GM03348 (cell line): ENCODE results near the gene SCOC.
A peak's percentile ranks its signal among the peaks of the same experiment; 100 is the strongest.

ENCODE experiments used
- DNase-seq: peaks from one replicate; pipeline ENCODE4 v3.0.0; 2012; ENCODE audit warnings: low spot score

The SCOC gene

GRCh38 chr4:140373328-140374129, at the start of gene SCOC:
TSS of gene SCOC (plus strand) at chr4:140373646. CDS start at chr4:140379171, 5,525 bp downstream.
- peak; percentile 99 for DNase-seq

GRCh38 chr4:140326395-140326993, 47.0 kb upstream of the SCOC start:
- peak; percentile 70 for DNase-seq

- peak; percentile 51 for DNase-seq
Measured at GRCh38 chr4:140330311-140330900, 43.0 kb upstream of the SCOC start.

GRCh38 chr4:140331245-140331644, 42.2 kb upstream of the SCOC start:
- no peak for DNase-seq

- DNase-seq = no peak
Measured at GRCh38 chr4:140331876-140332275, 41.6 kb upstream of the SCOC start.

GRCh38 chr4:140332734-140333133, 40.7 kb upstream of the SCOC start:
- no peak for DNase-seq

- no peak for DNase-seq
Measured at GRCh38 chr4:140333523-140333922, 39.9 kb upstream of the SCOC start.

GRCh38 chr4:140335076-140335475, 38.4 kb upstream of the SCOC start:
- no peak for DNase-seq

- no peak for DNase-seq
Measured at GRCh38 chr4:140336730-140337129, 36.7 kb upstream of the SCOC start.

GRCh38 chr4:140342620-140343019, 30.8 kb upstream of the SCOC start:
- no peak for DNase-seq

- no peak for DNase-seq
Measured at GRCh38 chr4:140343303-140343702, 30.1 kb upstream of the SCOC start.

- peak; percentile 29 for DNase-seq
Measured at GRCh38 chr4:140344101-140344500, 29.3 kb upstream of the SCOC start.

GRCh38 chr4:140344621-140345020, 28.8 kb upstream of the SCOC start:
- no peak for DNase-seq

GRCh38 chr4:140346136-140346535, 27.3 kb upstream of the SCOC start:
- no peak for DNase-seq

- DNase-seq = no peak
Measured at GRCh38 chr4:140349816-140350215, 23.6 kb upstream of the SCOC start.

- DNase-seq = no peak
Measured at GRCh38 chr4:140351093-140352075, 22.1 kb upstream of the SCOC start.

GRCh38 chr4:140353786-140354185, 19.7 kb upstream of the SCOC start:
- no peak for DNase-seq

- DNase-seq = no peak
Measured at GRCh38 chr4:140355288-140355687, 18.2 kb upstream of the SCOC start.

GRCh38 chr4:140357868-140358267, 15.6 kb upstream of the SCOC start:
- DNase-seq = no peak

- DNase-seq = no peak
Measured at GRCh38 chr4:140358281-140358680, 15.2 kb upstream of the SCOC start.

- DNase-seq = peak; percentile 69
Measured at GRCh38 chr4:140359562-140360427, 13.7 kb upstream of the SCOC start.
